Ovary (tissue), 9 donors: ENCODE results near the gene PKM. TPM values are rescaled to one million over a fixed set of nuclear protein-coding genes. Genes with fewer than 3 reads are reported as not detected.

Experiments used
- DNase-seq, 5 donors: peaks; one replicate each; pipeline ENCODE4 v3.0.0-alpha.2; 2019 to 2020
- H3K27ac ChIP-seq, 2 donors: fragments of 200-600 bp; one replicate each; pipeline versions ENCODE4 v1.5.1 to v1.8.0; 2019 to 2022
- H3K27me3 ChIP-seq: fragments of 200-600 bp; one replicate; pipeline ENCODE4 v1.8.0; 2022
- H3K36me3 ChIP-seq: fragments of 200-600 bp; sonication (generic); one replicate; pipeline ENCODE4 v1.5.1; 2019
- H3K4me1 ChIP-seq: one replicate; pipeline ENCODE4 v1.8.1; 2013; ENCODE audit warnings: mild to moderate bottlenecking, moderate library complexity; ENCODE audit not compliant: insufficient read depth
- H3K4me3 ChIP-seq: fragments of 200-600 bp; sonication (generic); one replicate; pipeline ENCODE4 v1.5.1; 2017
- H3K9me3 ChIP-seq, 2 donors: fragments of 200-600 bp in 1 of 2; sonication (generic) in 1 of 2; one replicate each; pipeline versions ENCODE4 v1.5.1 to v1.8.1; 2013 to 2019; ENCODE audit warnings: mild to moderate bottlenecking in 1 of 2, moderate library complexity in 1 of 2
- EP300 ChIP-seq: sonication (generic); formaldehyde crosslinking; IDR thresholded peaks from one replicate; pipeline ENCODE4 v1.6.1; 2017; ENCODE audit warnings: antibody characterized with exemption
- POLR2A ChIP-seq: fragments of 450-650 bp; IDR thresholded peaks from one replicate; pipeline ENCODE4 v1.6.1; 2017; ENCODE audit warnings: antibody characterized with exemption, mild to moderate bottlenecking, moderate library complexity
- WGBS, 3 donors: extraction: QIAGEN DNeasy Blood & Tissue Kit in 1 of 3; methylation state at CpG; one replicate each; pipeline versions ENCODE4 v1.1.5 to v1.1.7; 2013 to 2017; 5-methylcytosine and 5-hydroxymethylcytosine counted together
- intact Hi-C, 4 donors: fragments of 100-400 bp; cut with DNase I; formaldehyde crosslinking; loops; one replicate each; pipeline versions ENCODE4 v1.11.0 to v1.15.1; 2022 to 2023
- polyA plus RNA-seq, 2 donors: library from polyadenylated mRNA; stranded (reverse); fragments of 200-250 nt in 1 of 2; fragments of 350-450 nt in 1 of 2; fragmentation: Illumina TruSeq in 1 of 2; extraction: RNeasy Lipid Tissue Mini Kit (QIAGEN cat#74804) in 1 of 2; gene quantifications; one replicate each; pipeline ENCODE4 v1.2.3, GENCODE V29; 2013 to 2014
- total RNA-seq, 7 donors: library from RNA; depleted of rRNA in 2 of 7; stranded (reverse); fragments of >200 nt in 2 of 7; fragmentation: NEBNext Ultra II Directional in 3 of 7; extraction: Animal tissue kit (Norgen Biotek cat#: 25700) in 3 of 7; gene quantifications; one replicate each; pipeline versions ENCODE4 v1.1.0 to v1.2.4, GENCODE V29; 2016 to 2023
- TF ChIP-seq, protein P1 (sequence below), 3 donors: fragments of 450-650 bp in 2 of 3; fragments of 200-600 bp in 1 of 3; IDR thresholded peaks; one replicate each; pipeline versions ENCODE4 v1.5.1 to v1.8.0; 2016 to 2022; ENCODE audit warnings: antibody characterized with exemption in 3 of 3, mild to moderate bottlenecking in 1 of 3
- donor health status: DM: no; HTN: no; CAD: no; lungs with moderate emphysema.
- donor health status: DM: no; HTN: no; CAD: no.
- donor health status: Bipolar disorder and iron deficiency.
- donor health status: DM: yes; HTN: yes; CAD: no.
- donor health status: DM: no; HTN: no; CAD: no.
- donor health status: DM: yes; HTN: yes; CAD: no.

Gene PKM
- total and polyA plus RNA-seq, 9 donors = 128 to 692 (median 291) TPM

DNA sequence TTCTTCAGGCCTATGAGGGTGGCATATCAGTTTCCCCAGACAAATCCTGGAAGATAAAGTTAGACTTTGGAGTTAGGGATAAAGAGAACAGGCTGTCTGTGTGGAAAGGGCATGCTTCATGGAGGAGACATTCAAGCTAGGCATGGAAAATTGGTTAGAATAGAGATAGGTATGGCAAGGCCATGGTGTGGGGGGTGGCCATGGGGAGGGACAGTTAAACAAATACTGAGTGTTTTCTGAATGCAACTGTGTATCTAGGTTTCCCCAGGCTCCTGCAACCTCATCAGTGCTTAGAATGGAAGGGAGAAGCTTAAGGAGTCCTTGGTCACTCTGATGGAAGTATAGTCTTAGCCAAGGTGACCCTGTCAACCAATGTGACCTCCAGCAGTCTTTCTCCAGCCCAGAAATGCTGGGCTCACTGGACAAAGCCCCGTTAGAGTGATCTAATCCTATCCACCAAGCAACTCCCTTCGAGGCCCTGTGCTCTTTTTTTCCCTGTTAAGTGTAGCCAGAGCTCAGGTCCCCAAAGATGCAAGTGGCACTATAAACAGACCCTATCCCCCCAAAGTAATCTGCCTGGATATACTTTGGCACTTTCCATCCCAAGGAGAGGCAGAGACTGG, 5.5 kb upstream of the PKM start:
- Histone ChIP-seq H3K4me3 (no peak overlapping the region), H3K27ac (no peak overlapping the region), H3K4me1 (no peaks in the 10 kb centered on the region), H3K27me3 (no peaks in the 10 kb centered on the region), H3K36me3 (no peaks in the 10 kb centered on the region), H3K9me3 (no peaks in the 10 kb centered on the region)
- intact Hi-C loops = no loop called here
- TF ChIP-seq, protein P1, sequence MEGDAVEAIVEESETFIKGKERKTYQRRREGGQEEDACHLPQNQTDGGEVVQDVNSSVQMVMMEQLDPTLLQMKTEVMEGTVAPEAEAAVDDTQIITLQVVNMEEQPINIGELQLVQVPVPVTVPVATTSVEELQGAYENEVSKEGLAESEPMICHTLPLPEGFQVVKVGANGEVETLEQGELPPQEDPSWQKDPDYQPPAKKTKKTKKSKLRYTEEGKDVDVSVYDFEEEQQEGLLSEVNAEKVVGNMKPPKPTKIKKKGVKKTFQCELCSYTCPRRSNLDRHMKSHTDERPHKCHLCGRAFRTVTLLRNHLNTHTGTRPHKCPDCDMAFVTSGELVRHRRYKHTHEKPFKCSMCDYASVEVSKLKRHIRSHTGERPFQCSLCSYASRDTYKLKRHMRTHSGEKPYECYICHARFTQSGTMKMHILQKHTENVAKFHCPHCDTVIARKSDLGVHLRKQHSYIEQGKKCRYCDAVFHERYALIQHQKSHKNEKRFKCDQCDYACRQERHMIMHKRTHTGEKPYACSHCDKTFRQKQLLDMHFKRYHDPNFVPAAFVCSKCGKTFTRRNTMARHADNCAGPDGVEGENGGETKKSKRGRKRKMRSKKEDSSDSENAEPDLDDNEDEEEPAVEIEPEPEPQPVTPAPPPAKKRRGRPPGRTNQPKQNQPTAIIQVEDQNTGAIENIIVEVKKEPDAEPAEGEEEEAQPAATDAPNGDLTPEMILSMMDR (IDR thresholded peaks at IDR 0.05) = no peak
- TF ChIP-seq POLR2A = no peak
- no peak for TF ChIP-seq EP300
- 82 to 93% (median 91%) methylated on average over 2 of the region's 2 CpGs for WGBS, 3 donors
- DNase-seq = no peak

- Histone ChIP-seq H3K27me3 (no peaks in the 10 kb centered on the region), H3K4me1 (no peaks in the 10 kb centered on the region), H3K4me3 (no peak overlapping the region), H3K27ac (no peak overlapping the region), H3K9me3 (no peaks in the 10 kb centered on the region), H3K36me3 (no peaks in the 10 kb centered on the region)
- DNase-seq = no peak
- TF ChIP-seq EP300 (no peak), POLR2A (no peak)
- TF ChIP-seq, protein P1 (IDR thresholded peaks at IDR 0.05) = no peak
- WGBS, 3 donors = 93 to 97% (median 94%) methylated on average over 4 of the region's 4 CpGs
- intact Hi-C loops = no loop called here
These were observed 4.3 kb upstream of the PKM start for GRCh38 chr15:72235298-72235697.

DNA sequence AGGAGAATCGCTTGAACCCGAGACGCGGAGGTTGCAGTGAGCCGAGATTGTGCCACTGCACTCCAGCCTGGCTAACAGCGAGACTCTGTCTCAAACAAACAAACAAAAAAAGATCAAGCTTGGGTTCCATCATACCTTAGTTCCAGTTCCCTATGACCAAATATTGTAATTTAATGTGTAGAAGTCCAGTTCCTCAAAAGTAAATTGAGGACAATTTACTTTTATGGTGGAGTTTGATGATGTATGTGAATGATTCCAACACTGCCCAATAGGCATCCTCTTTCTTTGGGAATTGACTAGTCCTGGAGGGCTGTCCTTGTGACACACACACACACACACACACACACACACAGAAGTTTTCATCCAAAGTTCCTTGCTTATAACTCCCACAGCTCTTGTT, 2.8 kb upstream of the PKM start:
- H3K4me3 ChIP-seq = no peak overlapping the region
- 95 to 98% (median 96%) methylated on average over 6 of the region's 6 CpGs for WGBS, 3 donors
- intact Hi-C loops = loop anchor here in 1 of 4 donors (5.0 kb wide), 1 partner anchor 39 kb away; the partner anchor contains the start of gene PARP6
- H3K27me3 ChIP-seq = no peaks in the 10 kb centered on the region
- H3K36me3 ChIP-seq = no peaks in the 10 kb centered on the region
- no peak for DNase-seq
- TF ChIP-seq, protein P1 (IDR thresholded peaks at IDR 0.05) = no peak
- TF ChIP-seq POLR2A (no peak), EP300 (no peak)
- no peak overlapping the region for H3K27ac ChIP-seq
- no peaks in the 10 kb centered on the region for H3K9me3 ChIP-seq
- peaks cover 7% of the 10 kb centered on the region for H3K4me1 ChIP-seq

DNA sequence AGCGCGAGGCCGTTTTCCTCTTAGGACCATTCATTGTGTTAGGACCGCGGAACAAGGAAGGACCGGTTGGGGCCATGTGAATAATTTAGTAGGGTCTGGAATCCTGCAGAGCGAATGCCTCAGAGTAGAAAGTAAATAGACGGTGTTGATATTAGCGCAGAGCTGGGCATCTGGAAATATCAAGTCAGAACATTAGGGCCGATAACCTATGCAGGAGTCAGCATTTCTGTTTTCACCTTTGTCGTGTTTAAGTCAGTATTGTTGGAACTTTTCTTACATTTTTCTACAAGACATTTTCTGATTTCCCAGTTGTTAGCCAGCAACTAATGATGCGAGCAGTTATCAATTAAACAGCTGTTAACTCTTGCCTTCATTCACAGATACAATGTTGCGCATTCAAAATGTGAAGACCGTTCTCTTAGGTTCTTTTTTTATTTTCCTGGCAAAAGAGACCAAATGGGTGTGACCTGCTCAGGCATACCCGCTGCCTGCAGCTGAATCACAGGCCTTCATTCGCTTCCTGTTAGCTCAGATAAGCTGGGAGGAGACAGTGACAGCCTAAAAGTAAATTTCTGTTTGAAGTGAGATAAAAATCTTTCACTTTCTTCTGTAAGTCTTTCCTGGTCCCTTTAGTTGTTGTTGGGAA, 966 bp upstream of the PKM start:
- intact Hi-C loops = loop anchor here in 2 of 4 donors (2.0 to 5.0 kb wide), 2 partner anchors 40 to 41 kb away; partner anchors contain the start of gene PARP6 (in 2 of the 2)
- H3K4me1 ChIP-seq = peaks cover 14% of the 10 kb centered on the region
- H3K9me3 ChIP-seq = no peaks in the 10 kb centered on the region
- no peaks in the 10 kb centered on the region for H3K27me3 ChIP-seq
- peak overlapping the region; percentile 88 for H3K4me3 ChIP-seq
- H3K27ac ChIP-seq = peak overlapping the region; percentile 90 to 99
- no peaks in the 10 kb centered on the region for H3K36me3 ChIP-seq
- 1 to 3% (median 2%) methylated on average over 16 of the region's 16 CpGs for WGBS, 3 donors
- DNase-seq = no peak
- TF ChIP-seq EP300 = no peak
- no peak for TF ChIP-seq POLR2A
- TF ChIP-seq, protein P1 (IDR thresholded peaks at IDR 0.05) = no peak
